Panc1 (cell line): ENCODE measurements around the gene MPZL3.

Experiments
- CTCF ChIP-seq: fragments of 450-650 bp; IDR thresholded peaks from 2 replicates; pipeline ENCODE4 v1.5.1; 2017; ENCODE audit warnings: mild to moderate bottlenecking
- SIN3A ChIP-seq: IDR thresholded peaks from 2 replicates; pipeline ENCODE4 v1.6.1; 2012; ENCODE audit warnings: low read depth, mild to moderate bottlenecking, low read length, moderate library complexity, borderline replicate concordance; ENCODE audit not compliant: insufficient read depth

GRCh38 chr11:118193910-118194566 is 58.1 kb downstream of the MPZL3 start:
- TF ChIP-seq CTCF (no peak), SIN3A (no peak)
